Measurements from ENCODE around the gene TEKT3. TPM values are rescaled to one million over a fixed set of nuclear protein-coding genes. Genes with fewer than 3 reads are reported as not detected.

The TEKT3 gene
- total and polyA plus RNA-seq, 4 donors, result 0.08 to 0.33 TPM; not detected in 2

DNA sequence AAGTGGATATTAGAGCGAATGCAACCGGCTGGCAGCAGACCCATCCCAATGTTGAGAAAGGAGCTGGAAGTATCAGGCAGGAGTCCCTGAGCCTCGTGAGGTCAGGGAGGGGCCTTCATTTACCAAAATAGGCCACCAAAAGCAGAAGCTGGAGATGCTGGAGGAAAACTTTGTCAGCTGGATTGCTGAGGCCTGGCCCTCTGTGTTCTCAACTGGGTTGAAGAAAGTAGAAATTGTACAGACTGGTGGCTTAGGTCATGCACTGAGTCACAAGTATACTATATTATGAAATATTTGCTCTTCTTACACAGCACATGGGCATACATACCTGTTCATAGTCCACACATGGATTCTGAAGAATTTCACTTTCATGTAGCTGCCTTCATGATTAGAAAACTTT, 23.2 kb upstream of the TEKT3 start:
- Histone ChIP-seq H3K36me3 (ENCODE audit: control insufficient read depth in 4 of 4, insufficient read depth in 3 of 4, low read depth in 1 of 4, low read length in 3 of 4) (no peaks in the 10 kb centered on the region), H3K27me3 (ENCODE audit: control insufficient read depth in 4 of 4, insufficient read depth in 4 of 4, low read length in 3 of 4) (no peaks in the 10 kb centered on the region), H3K27ac (ENCODE audit: low read depth in 1 of 2, low read length in 2 of 2) (no peak overlapping the region), H3K9ac (ENCODE audit: low read depth in 1 of 2, low read length in 2 of 2) (no peak overlapping the region), H3K4me3 (ENCODE audit: low read depth in 1 of 3, low read length in 3 of 3) (no peak overlapping the region), H3K4me1 (ENCODE audit: control insufficient read depth in 4 of 4, insufficient read depth in 4 of 4, low read length in 3 of 4) (no peaks in the 10 kb centered on the region), H3K9me3 (ENCODE audit: control insufficient read depth in 4 of 4, low read length in 3 of 4) (peaks cover 0 to 2% (median 0%) of the 10 kb centered on the region in 4 donors)
- 88% methylated on average over 3 of the region's 3 CpGs for WGBS
- DNase-seq (ENCODE audit: low spot score), result no peak
- no peak for TF ChIP-seq HNF4G (IDR thresholded peaks at IDR 0.05)
- TF ChIP-seq ATF3 (IDR thresholded peaks at IDR 0.05), result no peak
- no peak for TF ChIP-seq CTCF (IDR thresholded peaks at IDR 0.05; ENCODE audit: low read depth, low read length, missing input control)
- TF ChIP-seq JUND (IDR thresholded peaks at IDR 0.05), result no peak
- TF ChIP-seq SP1 (IDR thresholded peaks at IDR 0.05), result no peak
- no peak for TF ChIP-seq ZBTB33 (IDR thresholded peaks at IDR 0.05)
- no peak for TF ChIP-seq YY1 (IDR thresholded peaks at IDR 0.05)
- TF ChIP-seq EGR1 (IDR thresholded peaks at IDR 0.05; ENCODE audit: low read depth in 2 of 2), result no peak
- TF ChIP-seq TAF1 (conservative IDR thresholded peaks at IDR 0.05), result no peak
- TF ChIP-seq, protein P1, sequence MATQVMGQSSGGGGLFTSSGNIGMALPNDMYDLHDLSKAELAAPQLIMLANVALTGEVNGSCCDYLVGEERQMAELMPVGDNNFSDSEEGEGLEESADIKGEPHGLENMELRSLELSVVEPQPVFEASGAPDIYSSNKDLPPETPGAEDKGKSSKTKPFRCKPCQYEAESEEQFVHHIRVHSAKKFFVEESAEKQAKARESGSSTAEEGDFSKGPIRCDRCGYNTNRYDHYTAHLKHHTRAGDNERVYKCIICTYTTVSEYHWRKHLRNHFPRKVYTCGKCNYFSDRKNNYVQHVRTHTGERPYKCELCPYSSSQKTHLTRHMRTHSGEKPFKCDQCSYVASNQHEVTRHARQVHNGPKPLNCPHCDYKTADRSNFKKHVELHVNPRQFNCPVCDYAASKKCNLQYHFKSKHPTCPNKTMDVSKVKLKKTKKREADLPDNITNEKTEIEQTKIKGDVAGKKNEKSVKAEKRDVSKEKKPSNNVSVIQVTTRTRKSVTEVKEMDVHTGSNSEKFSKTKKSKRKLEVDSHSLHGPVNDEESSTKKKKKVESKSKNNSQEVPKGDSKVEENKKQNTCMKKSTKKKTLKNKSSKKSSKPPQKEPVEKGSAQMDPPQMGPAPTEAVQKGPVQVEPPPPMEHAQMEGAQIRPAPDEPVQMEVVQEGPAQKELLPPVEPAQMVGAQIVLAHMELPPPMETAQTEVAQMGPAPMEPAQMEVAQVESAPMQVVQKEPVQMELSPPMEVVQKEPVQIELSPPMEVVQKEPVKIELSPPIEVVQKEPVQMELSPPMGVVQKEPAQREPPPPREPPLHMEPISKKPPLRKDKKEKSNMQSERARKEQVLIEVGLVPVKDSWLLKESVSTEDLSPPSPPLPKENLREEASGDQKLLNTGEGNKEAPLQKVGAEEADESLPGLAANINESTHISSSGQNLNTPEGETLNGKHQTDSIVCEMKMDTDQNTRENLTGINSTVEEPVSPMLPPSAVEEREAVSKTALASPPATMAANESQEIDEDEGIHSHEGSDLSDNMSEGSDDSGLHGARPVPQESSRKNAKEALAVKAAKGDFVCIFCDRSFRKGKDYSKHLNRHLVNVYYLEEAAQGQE (IDR thresholded peaks at IDR 0.05), result no peak
- no peak for TF ChIP-seq GABPA (IDR thresholded peaks at IDR 0.05 in 1 of 2, conservative IDR thresholded peaks at IDR 0.05 in 1 of 2)
- no peak for TF ChIP-seq RAD21 (IDR thresholded peaks at IDR 0.05)

GRCh38 chr17:15363702-15364101, 22.3 kb upstream of the TEKT3 start:
- Histone ChIP-seq H3K27me3 (ENCODE audit: control insufficient read depth in 4 of 4, insufficient read depth in 4 of 4, low read length in 3 of 4) (no peaks in the 10 kb centered on the region), H3K9ac (ENCODE audit: low read depth in 1 of 2, low read length in 2 of 2) (no peak overlapping the region), H3K9me3 (ENCODE audit: control insufficient read depth in 4 of 4, low read length in 3 of 4) (peaks cover 0 to 2% (median 0%) of the 10 kb centered on the region in 4 donors), H3K36me3 (ENCODE audit: control insufficient read depth in 4 of 4, insufficient read depth in 3 of 4, low read depth in 1 of 4, low read length in 3 of 4) (no peaks in the 10 kb centered on the region), H3K4me1 (ENCODE audit: control insufficient read depth in 4 of 4, insufficient read depth in 4 of 4, low read length in 3 of 4) (no peaks in the 10 kb centered on the region), H3K4me3 (ENCODE audit: low read depth in 1 of 3, low read length in 3 of 3) (no peak overlapping the region), H3K27ac (ENCODE audit: low read depth in 1 of 2, low read length in 2 of 2) (no peak overlapping the region)
- no peak for DNase-seq (ENCODE audit: low spot score)
- WGBS, result 93% methylated on average over 6 of the region's 6 CpGs
- TF ChIP-seq MAX (IDR thresholded peaks at IDR 0.05) (no peak), RXRA (IDR thresholded peaks at IDR 0.05) (no peak), FOXA1 (IDR thresholded peaks at IDR 0.05) (no peak), FOXA2 (IDR thresholded peaks at IDR 0.05) (no peak), ATF3 (IDR thresholded peaks at IDR 0.05) (no peak), HNF4A (conservative IDR thresholded peaks at IDR 0.05) (no peak), HNF4G (IDR thresholded peaks at IDR 0.05) (no peak), JUND (IDR thresholded peaks at IDR 0.05) (no peak), NR2F2 (IDR thresholded peaks at IDR 0.05) (no peak), YY1 (IDR thresholded peaks at IDR 0.05) (no peak), GABPA (IDR thresholded peaks at IDR 0.05 in 1 of 2, conservative IDR thresholded peaks at IDR 0.05 in 1 of 2) (no peak), CTCF (IDR thresholded peaks at IDR 0.05; ENCODE audit: low read depth, low read length, missing input control) (no peak), RAD21 (IDR thresholded peaks at IDR 0.05) (no peak)
- TF ChIP-seq, protein P1 (IDR thresholded peaks at IDR 0.05), result no peak
